Inflammatory macrophage treated with lipopolysaccharide for 1 hour (primary cell): ENCODE results near the gene PCDH18.
"Not testable (repeated sequence)": the region's sequence is repeated elsewhere in the genome, so short reads cannot be mapped to it uniquely, and the experiment has no call there.

ENCODE experiments used
- DNase-seq, 2 donors: peaks; one replicate each; pipeline ENCODE4 v3.0.0-alpha.2; 2020 to 2022

Gene PCDH18, protein sequence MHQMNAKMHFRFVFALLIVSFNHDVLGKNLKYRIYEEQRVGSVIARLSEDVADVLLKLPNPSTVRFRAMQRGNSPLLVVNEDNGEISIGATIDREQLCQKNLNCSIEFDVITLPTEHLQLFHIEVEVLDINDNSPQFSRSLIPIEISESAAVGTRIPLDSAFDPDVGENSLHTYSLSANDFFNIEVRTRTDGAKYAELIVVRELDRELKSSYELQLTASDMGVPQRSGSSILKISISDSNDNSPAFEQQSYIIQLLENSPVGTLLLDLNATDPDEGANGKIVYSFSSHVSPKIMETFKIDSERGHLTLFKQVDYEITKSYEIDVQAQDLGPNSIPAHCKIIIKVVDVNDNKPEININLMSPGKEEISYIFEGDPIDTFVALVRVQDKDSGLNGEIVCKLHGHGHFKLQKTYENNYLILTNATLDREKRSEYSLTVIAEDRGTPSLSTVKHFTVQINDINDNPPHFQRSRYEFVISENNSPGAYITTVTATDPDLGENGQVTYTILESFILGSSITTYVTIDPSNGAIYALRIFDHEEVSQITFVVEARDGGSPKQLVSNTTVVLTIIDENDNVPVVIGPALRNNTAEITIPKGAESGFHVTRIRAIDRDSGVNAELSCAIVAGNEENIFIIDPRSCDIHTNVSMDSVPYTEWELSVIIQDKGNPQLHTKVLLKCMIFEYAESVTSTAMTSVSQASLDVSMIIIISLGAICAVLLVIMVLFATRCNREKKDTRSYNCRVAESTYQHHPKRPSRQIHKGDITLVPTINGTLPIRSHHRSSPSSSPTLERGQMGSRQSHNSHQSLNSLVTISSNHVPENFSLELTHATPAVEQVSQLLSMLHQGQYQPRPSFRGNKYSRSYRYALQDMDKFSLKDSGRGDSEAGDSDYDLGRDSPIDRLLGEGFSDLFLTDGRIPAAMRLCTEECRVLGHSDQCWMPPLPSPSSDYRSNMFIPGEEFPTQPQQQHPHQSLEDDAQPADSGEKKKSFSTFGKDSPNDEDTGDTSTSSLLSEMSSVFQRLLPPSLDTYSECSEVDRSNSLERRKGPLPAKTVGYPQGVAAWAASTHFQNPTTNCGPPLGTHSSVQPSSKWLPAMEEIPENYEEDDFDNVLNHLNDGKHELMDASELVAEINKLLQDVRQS

GRCh38 chr4:137531986-137532868 lies at the start of gene PCDH18:
Gene PCDH18 (minus strand): TSS chr4:137532494. CDS start chr4:137532088, 406 bp downstream.
- DNase-seq = no peak

DNA sequence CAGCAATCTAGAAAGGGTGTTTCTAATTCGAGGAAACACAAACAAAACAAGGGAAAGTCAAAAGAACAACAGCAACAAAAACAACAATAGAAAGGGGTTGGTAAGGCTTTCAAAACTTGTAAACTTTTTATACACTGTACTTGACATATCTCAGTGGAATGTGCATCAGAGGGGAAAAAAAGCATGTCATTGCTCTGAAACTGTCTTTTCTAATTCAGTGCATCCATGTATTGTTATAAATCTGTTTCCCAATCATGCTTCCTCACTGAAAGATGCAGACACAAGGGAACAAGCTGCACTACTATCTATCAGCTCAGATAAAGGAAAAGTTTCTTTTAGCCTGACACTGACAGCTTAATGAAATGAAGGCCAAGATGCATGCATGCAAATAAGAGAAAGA lies 44.2 kb upstream of the PCDH18 start:
- DNase-seq = no peak

GRCh38 chr4:137572647-137573046 lies 40.4 kb upstream of the PCDH18 start:
- no peak for DNase-seq

- no peak for DNase-seq
Measured at GRCh38 chr4:137572163-137572562, 39.9 kb upstream of the PCDH18 start.

DNA sequence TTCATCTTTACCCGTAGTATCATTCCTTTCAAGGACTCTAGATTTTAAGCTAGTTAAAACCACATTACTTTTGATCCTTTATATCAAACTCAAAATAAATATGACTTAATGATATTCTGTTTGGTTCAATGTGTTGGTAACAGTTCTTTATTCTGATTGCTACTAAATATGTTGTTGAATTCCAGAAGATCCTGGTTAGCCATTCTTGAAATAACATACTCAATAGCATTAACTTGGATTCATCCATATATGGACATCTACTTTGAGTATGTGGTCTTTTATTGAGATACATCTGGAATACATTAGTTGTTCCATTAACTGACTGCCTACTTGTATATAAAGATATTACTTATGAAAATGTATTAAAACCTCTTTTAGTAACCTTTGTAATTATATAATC lies 27.5 kb upstream of the PCDH18 start:
- no peak for DNase-seq

DNA sequence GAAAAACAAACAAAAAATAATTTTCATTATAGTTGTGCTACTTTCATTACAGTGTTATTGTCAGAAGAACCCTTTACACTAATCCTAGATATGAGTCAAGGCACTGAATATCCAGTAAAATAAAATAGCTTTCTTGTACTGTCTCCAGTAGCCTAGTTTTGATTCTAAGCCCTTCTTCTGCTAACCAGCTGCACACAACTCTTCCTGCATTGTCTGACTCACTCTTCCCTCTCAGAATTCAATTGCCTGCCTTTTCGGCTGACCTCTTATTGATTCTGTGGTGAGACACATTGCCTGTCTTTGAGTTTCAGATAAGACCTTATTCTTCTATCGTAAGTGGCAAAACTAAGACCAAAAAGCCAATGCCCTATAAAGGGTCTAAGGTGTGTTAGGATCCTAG lies 26.7 kb upstream of the PCDH18 start:
- no peak for DNase-seq

DNA sequence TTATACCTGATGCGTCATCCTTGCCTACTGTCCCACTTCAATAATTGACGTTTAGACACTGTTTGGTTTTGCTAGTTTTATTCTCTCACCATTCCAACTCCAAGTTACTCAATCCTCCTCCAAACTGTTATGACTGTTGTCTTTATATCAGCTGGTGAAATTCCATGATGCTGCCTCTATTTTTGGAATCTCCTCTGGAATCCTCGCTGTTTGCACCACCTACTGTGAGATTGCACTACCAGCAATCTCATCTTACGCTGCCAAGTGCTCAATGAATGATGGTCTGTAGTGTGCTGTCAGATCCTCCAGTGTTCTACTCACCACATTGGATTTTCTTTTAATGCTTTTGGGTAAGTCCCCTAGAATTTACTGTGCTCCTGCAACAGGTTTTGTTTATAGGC lies 13.2 kb upstream of the PCDH18 start:
- no peak for DNase-seq

DNA sequence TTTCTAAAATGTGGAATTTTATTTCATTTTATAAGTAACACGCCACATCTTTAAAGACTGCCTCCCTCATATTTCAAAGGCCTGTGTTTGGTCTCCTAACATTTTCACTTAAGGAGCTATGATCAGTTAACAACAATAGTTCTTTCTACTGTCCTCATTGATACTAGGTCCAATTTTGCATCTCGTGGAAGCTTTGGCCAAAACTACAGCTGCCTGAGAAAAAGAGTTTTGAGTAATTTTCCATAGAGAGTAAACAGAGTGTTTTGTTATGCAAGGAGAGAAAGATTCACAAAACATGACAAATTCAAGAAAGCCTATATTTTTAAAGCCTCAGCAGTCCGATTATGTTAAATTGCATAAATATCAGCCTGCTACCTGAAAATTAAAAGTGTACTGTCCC lies 11.4 kb upstream of the PCDH18 start:
- DNase-seq = no peak

GRCh38 chr4:137543198-137543597 lies 10.9 kb upstream of the PCDH18 start:
- no peak for DNase-seq

DNA sequence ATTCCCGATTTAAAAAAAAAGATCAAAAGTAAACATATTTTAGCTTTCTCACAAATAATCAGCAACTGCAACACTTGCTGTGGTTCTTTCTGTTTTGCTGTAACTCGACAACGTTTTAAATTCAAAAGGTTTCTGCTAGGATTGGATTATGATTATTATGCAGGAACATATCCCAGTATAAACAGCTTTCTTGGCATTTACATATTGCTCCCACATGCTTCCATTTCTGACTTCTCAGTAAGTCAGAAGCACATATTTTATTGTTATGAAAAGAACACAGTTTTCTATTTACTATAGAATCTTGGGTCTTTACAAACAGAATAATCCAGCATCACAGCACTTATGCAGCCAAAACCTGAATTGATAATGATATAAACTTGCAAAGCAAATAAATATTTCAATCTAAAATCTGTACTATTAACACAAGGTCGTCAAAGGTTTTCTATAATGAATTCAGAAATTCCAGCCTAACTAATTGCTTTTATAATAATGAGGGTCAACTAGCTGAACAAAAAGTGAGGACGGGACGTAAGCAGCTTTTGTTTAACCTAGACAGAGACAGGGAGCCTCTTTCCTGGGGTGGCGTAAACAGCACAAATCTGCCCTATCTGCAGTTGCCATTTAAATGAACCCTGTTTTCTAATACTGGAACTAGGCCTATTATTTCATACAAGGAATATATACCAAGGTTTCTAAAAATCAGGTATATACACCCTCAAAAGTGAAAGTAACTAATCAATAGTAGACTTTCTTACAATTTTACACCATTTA lies 9.8 kb upstream of the PCDH18 start:
- no peak for DNase-seq

DNA sequence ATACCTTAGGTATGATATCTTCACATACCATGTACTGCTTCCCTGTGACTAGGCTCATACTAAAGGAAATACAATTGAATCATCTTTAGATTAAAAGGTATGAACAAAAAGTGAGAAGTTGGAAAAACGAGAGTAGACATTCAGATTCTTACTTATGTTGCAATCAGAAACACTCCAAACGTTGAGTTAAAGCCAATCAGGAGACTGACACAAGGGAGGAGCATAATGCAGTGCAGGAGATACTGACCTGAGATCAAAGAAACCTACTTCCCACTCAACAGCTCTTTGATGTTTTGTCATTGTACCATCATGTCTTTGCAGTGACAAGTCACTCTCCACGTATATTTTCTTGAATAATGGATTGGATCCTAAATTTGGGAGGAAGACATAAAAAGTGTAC lies 8.9 kb upstream of the PCDH18 start:
- DNase-seq = no peak

- no peak for DNase-seq
Measured at GRCh38 chr4:137540356-137540755, 8.1 kb upstream of the PCDH18 start.

DNA sequence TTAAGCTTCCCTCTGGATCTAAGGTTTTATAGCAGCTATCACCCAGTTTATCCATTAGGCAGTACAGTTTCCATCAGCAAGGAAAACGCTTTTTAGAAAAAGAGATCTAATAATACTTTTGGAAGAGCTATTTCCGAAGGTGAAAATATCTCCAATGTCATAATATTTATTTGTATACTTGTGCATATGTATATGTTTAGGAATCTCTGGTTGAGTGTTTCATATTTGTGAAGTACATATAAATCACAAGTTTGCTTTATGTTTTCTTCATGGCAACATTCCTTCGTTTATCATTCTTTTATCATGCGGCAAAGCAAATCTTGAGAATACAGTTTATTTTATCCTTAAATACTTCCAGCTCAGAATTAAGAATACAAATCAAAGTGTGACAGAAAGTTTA lies 6.2 kb upstream of the PCDH18 start:
- no peak for DNase-seq

GRCh38 chr4:137537807-137538206 lies 5.5 kb upstream of the PCDH18 start:
- not testable (repeated sequence) for DNase-seq

DNA sequence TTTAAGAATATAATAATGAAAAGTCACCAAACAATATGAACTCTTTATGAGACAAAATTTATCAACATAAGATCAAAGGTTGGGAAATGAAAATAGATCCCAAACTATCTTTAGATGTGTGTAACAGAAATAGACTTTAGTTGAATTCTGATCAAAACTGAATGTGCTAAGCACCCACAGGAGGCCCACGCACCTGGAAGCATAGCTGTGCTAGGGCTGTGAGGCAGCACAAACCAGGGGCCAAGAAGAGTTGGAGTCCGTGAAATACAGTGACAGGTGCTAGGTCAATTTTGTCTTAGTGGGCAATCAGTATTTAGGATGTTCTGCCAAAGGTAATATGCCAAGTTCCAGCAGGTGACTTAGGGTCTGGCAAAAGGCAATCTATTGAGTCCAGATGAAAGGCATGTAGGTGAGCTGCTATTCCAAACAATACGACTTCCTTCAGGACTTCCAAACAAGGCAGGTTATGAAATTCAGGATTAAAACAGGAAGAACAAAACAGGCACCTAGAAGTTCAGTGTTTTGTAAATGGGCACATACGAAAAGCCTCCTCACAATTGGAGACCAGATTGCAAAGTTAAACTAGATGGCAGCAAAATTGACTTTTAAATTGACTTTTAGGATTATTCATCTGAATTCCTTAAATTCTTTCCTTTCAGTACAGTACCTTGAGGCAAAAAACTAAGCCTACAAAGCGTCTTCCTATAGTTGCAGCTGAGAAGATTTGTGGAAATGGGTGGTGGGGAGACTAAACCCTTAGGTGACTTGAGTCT lies 4.7 kb upstream of the PCDH18 start:
- no peak for DNase-seq

DNA sequence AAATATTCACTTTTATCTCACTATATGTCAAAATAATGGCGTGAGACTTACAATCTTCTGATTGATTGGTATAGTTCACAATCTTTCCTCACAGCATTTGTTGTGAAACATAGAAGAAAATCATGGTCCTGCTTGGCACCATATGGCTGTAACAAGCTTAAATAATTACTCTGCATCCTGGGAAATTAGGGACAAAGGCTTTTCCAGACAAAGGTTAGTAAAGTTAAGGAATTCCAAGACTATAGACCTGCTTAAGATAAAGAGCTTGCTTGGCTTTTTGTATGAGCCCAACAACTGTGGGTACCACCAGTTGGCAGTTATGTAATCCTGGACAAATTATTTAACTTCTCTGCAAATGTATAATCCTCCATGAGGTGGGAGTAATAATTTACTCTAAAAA lies 3.4 kb upstream of the PCDH18 start:
- DNase-seq = no peak

DNA sequence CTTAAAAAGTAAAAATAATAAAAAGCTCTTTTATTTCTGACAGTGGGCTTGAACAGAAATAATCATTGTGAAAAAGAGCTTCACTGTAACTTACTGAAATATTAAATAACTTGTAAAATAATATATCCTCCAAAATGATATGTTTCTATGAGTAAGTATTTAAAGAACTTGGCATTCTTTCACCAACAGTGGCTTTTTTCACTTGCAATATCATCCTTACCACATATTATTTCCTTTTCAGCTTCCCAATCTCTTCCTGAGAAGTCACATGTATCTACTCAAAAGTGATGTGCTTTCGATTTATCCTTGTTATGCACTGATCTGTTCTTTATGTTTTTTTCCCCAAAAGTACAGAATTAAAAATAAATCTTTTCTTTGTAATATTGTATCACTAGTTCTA lies 2.2 kb upstream of the PCDH18 start:
- no peak for DNase-seq

DNA sequence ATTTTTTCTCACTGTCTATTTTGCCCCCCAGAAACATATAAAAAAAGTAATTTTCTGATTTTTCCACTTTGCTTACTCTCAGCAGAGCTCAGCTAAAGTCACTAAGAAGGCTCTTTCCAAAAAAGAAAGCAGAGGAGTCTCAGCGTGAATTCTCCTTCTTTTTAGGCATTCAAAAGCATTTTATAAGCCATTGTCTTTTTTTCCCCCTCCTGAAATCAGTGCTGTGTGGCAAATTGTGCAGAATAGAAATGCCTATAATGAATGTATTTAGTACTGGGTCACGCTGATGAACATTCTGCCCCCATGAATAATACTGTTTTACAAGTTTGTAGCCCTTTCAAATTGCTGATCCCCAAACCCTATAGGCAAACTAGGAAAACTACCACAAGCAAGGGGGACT lies 1.6 kb upstream of the PCDH18 start:
- DNase-seq = no peak

DNA sequence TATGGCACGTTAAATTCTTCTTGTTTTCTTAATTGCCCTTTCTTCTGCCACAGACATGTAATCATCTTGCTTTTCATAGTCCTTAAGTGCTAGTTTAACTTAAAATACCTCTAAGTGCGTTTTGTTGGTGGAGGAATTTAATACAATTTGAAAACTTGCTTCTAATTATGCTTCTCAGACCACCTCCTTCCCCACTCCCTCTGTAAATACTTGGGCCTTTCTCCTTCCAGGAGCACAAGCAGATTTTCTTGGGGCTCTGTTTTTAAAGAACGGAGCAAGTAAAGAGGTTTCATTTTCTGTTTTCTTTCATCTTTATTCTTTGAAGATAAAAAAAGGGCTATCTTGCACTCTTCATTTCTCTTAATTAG lies 559 bp upstream of the PCDH18 start:
- no peak for DNase-seq

GRCh38 chr4:137531168-137531985 lies 917 bp downstream of the PCDH18 start:
- DNase-seq = no peak
